Stimulated activated CD8-positive, alpha-beta memory T cell treated with anti-CD3 and anti-CD28 coated beads, Interleukin-12 subunit alpha, Interleukin-12 subunit beta, amount 100 ng/mL, for 24 hours (primary cell): ENCODE measurements around the gene PGBD1.
A peak's percentile ranks its signal among the peaks of the same experiment; 100 is the strongest.

Experiments used
- DNase-seq: peaks from one replicate; pipeline ENCODE4 v3.0.0-alpha.2; 2020; ENCODE audit errors: extremely low read depth

The PGBD1 gene, protein sequence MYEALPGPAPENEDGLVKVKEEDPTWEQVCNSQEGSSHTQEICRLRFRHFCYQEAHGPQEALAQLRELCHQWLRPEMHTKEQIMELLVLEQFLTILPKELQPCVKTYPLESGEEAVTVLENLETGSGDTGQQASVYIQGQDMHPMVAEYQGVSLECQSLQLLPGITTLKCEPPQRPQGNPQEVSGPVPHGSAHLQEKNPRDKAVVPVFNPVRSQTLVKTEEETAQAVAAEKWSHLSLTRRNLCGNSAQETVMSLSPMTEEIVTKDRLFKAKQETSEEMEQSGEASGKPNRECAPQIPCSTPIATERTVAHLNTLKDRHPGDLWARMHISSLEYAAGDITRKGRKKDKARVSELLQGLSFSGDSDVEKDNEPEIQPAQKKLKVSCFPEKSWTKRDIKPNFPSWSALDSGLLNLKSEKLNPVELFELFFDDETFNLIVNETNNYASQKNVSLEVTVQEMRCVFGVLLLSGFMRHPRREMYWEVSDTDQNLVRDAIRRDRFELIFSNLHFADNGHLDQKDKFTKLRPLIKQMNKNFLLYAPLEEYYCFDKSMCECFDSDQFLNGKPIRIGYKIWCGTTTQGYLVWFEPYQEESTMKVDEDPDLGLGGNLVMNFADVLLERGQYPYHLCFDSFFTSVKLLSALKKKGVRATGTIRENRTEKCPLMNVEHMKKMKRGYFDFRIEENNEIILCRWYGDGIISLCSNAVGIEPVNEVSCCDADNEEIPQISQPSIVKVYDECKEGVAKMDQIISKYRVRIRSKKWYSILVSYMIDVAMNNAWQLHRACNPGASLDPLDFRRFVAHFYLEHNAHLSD

DNA sequence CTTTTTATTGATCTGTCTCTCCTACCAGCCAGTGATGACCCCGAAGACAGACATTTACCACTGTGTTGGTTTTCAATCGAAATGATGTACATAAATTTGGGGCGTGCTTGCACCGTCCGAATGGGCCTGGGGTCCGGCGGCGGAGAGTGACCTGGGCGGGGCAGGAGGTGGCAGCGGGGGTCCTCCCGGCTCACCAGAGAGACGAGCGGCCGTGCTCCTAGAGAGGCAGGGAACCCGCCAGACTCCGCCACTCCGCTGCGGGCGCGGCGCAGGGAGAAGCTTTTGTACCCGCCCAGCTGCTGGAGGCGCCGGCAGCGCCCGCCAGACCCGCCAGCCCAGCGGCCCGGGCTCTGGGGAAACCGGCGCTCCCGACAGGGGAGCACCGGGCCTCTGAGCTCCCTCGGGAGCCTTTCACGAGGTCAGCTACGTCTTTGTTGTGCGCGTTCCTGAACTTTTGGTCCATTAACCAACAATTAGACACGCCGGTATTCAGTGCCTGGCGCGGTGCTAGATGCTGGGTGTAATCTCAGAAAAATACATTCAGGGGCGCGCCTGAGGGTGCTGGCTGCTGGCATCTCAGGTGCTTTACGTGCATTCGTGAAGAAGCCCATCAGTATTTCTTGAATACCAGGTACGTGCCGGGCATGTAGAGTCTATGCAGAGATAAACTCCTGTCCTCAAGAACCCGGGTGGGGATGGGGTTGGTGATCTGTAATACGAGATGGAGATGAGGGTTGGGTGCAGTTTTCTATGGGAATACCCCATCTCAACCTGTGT is at the start of gene PGBD1:
PGBD1 (plus strand) TSS at position 285 of the 777 bp plus-strand sequence. CDS start 2,242 bp downstream, outside the sequence.
- peak; percentile 28 for DNase-seq

DNA sequence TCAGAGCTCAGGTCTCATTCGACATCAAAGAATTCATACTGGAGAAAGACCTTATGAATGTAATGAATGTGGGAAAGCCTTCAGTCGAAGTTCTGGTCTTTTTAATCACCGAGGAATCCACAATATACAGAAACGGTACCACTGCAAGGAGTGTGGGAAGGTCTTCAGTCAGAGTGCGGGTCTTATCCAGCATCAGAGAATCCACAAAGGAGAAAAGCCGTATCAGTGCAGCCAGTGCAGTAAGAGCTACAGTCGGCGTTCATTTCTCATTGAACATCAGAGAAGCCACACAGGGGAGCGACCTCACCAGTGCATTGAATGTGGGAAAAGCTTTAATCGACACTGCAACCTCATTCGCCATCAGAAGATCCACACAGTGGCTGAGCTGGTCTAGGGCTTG is 48.6 kb upstream of the PGBD1 start:
- no peak for DNase-seq

DNA sequence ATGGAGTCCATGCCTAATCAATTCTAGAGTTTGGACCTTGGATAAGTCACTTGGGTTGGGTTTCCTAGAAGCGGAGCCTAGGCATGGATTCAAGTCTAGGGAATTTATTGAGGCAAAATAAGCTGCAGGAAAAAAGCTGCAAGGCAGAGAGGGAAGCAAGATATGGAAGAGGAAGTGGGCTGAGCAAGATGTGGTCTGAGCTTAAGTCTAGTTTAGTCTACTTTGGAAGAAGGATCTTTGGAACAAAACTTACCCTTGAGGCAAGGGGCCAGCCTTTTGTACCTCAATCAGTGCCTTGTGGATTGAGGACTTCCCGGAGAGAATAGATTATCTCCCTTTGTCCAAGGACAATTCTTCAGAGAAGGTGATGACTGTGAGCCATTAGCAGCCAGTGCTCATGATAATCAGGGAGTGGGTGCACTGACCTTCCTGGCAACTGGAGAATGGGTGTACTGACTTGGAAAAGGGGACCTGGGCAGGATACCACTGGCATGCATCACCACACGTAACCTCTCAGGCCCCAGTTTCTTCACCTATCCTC is 45.4 kb upstream of the PGBD1 start:
- DNase-seq: no peak

DNA sequence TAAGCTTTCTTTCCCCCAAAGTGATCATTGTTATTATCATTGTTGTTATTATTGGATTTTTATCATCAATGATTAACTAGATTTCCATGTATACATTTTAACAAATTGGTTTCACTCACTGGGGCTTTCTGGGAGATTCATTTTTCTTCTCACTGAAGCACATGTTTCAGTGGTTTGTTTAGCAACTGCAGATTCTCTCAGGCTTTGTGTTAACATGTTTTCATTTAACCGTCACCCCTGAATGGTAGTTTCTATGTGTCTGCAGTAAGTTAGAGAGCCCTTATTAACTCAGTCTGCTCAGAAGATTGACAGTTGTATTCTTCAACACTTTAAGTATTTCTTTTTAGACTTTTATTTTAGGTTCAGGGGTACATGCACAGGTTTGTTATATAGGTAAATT is 41.7 kb upstream of the PGBD1 start:
- no peak for DNase-seq

DNA sequence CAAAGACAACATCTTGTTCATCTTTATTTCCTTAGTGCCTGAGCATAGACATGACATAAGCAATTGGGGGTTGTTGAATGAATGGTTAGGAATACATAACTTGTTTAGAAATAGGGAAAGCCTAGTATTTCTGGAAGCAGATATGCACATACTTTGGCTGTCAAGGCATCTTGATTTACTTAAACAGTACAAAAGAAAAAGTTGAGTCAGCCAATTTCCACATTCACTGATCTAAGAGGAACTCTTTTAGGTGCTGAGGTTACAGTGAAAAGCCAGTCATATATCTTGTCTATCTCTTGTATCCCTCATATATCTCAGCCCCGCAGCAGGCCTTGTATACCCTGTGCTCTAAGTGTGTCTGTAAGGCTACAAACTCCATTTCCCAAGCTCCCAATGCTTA is 40.9 kb upstream of the PGBD1 start:
- no peak for DNase-seq

DNA sequence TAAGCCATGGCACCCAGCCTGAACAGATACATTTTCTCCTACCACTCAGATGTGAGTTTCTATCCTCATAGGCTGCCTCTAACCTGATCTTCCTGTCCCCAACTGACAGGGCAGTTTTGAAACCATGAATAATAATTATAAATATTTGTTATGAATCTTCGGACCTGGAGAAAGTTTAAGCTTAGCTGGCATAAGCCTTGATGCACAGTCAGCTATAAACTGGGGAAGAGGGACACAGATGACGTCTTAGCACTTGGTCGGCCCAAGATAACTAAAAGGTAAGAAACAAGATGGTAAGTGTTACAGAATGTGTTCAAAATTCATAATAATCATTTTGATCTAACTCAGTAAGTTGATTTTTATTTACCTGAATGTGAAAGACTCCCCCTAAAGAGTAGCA is 37.4 kb upstream of the PGBD1 start:
- no peak for DNase-seq

DNA sequence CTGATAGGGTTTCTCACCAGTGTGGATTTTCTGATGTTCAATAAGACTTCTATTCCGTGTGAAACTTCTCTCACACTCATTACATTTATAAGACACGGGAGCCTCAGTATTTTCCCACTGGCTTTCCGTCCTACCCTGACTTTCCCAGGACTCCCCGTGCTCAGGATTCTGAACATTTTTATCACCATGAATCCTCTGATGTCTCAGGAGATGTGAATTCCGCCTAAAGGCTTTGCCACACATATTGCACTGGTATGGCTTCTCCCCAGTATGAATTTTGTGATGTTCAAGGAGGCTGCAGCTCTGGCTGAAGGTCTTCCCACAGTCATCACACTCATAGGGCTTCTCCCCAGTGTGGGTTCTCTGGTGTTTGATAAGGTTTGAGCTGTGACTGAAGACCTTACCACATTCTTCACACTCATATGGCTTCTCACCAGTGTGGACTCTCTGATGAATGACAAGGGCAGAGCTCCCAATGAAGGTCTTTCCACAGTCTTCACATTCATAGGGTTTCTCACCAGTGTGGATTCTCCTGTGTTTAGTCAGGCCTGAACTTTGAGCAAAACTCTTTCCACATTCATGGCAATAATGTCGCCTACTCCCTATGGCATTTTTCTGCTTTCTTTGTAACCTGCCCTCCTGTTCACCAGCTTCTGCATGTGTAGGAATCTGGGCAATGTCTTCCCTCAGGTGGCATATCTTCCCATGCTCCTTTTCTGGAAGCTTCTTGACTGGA is 36.0 kb upstream of the PGBD1 start:
- DNase-seq: no peak

DNA sequence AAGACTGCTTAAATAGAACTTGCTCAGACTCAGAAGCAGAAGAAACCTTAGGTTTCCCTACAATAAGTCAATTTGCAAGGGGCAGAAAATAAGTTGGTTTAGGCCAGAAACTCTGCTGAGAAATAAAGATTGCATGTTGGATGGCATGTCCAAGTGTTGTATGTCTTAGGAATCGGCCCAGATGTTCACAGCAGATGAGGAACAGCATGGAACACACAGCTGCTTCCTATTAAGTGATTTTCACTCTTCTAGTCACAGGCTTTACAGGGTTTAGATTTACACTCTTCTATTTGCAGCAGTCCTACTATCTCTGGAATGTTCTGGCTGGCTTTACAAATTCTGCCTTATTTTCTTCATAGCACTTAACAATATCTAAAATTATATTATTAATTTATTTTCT is 32.5 kb upstream of the PGBD1 start:
- DNase-seq: no peak

DNA sequence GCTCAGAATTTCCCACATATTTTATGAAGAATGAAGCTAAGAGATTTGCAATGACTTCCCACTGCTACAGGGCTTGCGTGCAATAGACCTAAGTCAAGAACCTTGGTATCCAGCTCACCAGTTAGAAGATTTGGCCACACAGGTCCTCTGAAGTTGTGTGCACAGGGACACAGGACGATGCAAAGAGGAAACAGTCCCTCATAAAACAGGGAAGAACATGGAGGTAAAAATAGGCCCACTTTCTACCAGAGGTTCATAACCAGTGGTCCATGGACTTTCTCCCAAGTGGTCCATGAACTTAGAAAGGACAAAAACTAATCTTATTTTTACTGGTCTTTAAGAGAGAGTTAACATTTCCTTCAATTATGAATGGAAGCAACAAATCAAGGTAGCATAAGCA is 30.6 kb upstream of the PGBD1 start:
- no peak for DNase-seq

DNA sequence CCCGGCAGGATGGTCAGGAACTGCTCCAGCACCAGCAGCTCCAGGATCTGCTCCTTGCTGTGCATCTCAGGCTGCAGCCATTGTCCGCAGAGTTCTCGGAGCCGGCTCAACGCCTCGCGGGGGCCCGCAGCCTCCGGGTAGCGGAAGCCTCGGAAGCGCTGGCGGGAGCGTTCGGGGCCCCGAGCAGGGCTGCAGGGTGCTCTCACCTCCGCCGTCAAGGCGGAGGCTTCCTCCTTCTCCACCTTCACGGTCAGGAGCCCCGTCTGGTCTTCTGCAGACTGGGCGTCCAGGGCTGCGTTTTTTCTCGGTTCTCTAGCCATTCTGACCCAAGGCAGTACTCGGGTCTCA is 29.7 kb upstream of the PGBD1 start:
- no peak for DNase-seq

DNA sequence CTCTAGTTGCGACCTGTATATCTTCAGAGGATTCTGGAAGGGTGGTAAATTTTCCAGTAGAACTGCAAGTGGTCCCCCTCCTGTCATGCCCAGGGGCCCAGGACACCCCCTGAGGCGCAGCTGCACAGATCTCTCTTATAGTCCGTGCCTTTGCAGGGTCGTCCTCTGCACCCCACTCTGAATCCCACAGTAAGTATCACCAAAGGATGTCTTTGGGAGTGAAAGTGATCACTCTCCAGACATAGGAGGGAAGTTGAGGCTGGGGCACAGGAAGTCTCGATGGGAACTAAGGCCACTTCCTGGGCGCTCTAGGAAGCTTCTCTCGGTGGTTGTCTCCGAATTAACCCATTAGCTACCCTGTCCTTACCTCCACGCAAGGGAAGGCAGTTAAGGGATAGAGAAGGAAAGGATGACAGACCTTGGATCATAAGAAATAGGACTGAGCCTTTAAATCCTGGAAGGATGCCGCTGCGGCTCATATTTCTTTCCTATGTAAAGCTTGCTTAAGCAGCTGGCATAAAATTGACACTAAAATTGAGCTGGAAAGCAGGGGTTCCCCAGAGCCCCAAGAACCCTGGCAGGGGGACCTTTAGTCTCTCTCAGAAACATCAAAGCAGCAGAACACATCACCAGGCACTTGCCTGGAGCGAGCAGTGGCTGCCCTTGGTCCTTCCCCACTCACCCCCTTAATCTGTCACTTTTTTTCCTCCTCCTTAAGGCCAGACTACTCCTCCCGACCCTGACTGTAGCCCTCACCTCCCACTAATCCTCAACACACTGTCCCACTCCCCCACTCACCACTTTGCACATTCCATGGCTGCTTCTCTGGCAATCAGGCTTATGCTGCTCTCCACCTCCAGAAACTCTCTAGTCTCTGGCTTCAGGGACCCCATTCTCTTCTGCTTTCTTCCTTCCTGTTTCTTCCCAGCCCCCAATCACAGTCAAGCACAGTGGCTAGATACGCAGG is 29.1 kb upstream of the PGBD1 start, which contains the start of gene ZKSCAN4:
ZKSCAN4 (minus strand) TSS at position 261 of the 967 bp plus-strand sequence. CDS start 289 bp downstream, outside the sequence.
- DNase-seq: peak; percentile 54

DNA sequence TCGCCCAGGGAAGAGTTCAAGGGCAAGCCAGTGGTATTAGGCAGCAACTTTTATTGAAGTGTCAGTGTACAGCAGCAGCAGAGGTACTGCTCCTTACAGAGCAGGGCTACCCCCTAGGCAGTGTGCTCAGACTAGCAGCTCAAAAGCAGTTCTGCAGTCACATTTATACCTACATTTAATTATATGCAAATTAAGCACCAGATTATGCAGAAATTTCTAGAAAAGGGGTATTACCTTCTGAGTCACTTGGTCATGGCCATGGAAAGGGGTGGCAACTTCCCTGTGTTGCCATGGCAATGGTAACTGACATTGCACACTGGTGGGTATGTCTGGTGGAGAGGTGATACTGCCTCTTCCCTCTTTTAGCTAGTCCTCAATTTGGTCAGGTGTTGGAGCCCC is 27.3 kb upstream of the PGBD1 start:
- no peak for DNase-seq

DNA sequence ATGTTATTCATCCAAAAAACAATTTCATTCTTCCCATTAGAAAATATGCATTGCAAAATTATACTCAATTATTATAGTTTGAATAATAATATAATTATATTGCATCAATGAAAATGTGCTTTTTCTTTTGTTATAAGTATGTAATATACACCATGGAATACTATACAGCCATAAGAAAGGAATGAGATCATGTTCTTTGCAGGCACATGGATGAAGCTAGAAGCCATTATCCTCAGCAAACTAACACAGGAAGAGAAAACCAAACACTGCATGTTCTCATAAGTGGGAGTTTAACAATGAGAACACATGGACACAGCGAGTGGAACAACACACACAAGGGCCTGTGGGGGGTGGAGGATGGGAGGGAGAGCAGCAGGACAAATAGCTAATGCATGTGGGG is 24.3 kb upstream of the PGBD1 start:
- no peak for DNase-seq

DNA sequence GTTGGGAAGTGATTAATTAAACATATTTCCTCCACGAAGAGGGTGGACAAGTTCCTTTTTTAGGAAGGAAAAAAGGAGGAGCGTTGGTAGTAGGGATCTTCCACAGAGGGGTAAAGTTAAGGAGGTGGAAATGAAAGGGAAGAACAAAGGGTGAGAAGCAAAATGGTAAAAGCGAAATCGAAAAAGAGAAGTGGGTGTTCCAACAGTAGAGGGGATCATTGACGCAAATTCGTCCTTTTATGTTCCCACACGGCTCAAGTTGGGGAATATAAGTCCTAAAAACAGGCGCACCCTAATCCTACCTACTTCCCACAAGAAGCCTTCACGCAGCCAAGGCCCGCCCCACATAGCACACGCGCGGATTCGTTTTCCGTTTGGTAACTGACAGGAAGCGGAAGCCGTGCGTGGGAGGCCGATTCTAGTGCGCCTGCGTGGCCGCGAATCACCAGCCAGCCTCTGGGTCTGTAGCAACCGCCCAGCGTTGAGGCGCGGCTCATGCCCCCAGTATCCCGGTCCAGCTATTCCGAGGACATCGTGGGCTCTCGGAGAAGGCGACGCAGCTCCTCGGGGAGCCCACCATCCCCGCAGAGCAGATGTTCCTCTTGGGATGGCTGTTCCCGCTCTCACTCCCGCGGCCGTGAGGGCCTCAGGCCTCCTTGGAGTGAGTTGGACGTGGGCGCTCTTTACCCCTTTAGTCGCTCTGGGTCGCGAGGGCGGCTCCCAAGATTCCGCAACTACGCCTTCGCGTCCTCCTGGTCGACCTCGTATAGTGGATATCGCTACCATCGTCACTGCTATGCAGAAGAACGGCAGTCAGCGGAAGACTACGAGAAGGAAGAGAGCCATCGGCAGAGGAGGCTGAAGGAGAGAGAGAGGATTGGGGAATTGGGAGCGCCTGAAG is 22.2 kb upstream of the PGBD1 start, which contains the start of gene NKAPL:
NKAPL (plus strand) TSS at position 421 of the 901 bp plus-strand sequence; CDS start at position 496, 75 bp downstream.
- DNase-seq: no peak

DNA sequence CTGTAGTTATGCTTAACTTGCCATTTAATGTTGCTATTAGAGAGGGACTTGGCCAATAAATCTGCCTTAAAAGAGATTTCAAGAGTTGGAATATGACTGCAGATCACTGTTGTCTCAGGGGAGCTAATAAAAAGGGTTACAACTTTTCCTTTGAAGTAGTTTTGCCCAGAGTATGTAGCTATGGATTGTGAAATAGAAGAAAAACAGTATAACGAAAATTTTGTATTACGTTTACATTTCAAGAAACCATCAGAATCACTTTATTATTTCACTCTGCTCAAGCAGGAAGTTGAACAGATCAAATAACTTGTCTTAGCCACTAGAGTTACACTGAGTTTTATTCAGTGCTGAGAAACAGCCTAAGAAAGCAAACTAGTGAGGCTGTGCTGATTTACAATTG is 17.4 kb upstream of the PGBD1 start:
- no peak for DNase-seq

DNA sequence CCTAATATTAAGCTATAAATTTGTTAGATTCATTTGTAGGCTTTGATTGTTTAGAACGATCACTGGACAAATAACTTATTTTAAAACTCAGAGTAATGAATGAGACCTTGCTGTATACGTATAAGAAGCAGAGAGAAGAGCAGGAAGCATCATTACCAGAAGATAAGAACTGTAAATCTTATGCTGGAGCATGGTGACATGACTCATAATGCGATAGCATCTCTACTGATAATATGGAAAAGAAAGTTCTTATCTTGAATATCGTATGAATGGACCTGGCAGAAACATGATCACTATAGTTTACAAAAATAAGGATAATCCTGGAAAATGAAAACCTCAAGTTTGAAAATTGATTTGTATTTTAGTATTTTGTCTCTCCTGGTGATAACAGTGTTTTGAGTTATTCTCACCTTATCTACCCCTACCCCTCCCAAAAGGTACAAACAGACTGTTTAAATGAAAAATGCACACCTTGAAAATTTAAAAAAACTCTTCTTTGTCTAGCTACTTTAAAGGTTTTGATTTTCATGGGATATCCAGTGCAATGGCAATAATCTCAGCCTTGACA is 16.5 kb upstream of the PGBD1 start:
- DNase-seq: no peak

DNA sequence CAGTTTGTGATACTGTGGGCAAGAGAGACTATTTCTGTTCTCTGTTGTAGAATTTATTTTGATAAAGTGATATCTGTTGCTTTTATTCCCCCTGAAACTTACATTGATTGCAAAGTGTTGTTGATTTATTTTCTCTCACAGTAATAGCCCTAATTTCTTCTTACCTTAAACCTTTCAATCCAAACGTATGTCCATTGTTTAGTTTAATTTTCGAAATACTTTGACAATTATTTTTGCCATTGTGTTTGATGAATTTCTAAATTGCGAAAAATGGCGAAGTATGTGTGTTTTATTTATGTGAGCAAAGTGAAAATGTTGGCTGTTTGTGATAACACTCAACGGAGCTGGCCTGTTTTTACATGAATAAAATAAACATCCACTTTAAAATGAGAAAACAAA is 14.8 kb upstream of the PGBD1 start:
- DNase-seq: no peak

DNA sequence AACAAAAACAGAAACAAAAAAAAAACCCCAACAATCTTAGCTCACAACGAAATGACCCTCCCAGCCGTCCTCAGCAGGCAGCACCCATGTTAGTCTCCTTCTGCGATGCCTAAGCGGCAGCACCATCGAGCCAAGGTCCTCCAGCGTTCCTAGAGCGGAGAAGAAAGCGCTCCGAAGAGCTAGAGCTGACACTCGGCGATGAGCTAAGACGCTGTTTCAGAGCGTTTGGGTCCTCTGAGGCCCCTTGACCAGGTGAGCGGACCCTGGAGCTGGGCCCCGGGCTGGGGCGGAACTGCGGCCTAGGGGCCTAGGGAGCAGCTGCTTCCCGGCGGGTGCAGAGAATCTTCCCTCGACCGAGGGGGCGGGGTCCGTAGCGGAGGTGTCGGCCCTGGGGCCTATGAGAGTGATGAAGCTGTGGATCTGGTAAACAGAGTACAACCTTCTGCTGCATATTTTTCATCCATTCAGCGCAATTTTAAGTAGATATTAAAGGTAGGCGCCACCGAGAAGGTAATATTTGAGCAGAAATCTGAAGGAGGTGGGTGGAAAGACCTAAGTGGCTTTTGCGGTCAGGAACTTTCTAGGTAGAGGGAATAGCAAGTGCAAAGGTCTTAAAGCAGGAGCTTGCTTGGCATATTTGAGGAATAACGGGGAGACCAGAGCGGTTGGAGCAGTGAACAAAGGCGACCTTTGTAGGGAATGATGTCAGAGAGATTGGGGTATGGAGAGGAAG is 14.2 kb upstream of the PGBD1 start, which contains the start of gene ZSCAN26:
ZSCAN26 (plus strand) TSS at position 182 of the 733 bp plus-strand sequence. CDS start 4,777 bp downstream, outside the sequence.
- peak; percentile 52 for DNase-seq
